K562 (cell line): Measurements from ENCODE around the gene BEND5. TPM values are rescaled to one million over a fixed set of nuclear protein-coding genes. Genes with fewer than 3 reads are reported as not detected.

Source experiments
- ARHGAP35 ChIP-seq: fragments of 450-650 bp; IDR thresholded peaks from 2 replicates; pipeline ENCODE4 v1.6.1; 2018; ENCODE audit not compliant: partially characterized antibody
- CBFB ChIP-seq: sonication (generic); formaldehyde crosslinking; IDR thresholded peaks from 2 replicates; pipeline ENCODE4 v1.4.0; 2020; ENCODE audit warnings: mild to moderate bottlenecking, missing genetic modification reagents
- EGR1 ChIP-seq: fragments of 450-650 bp; conservative IDR thresholded peaks from 2 replicates; pipeline ENCODE4 v1.6.1; 2017; ENCODE audit warnings: mild to moderate bottlenecking
- RBM15 ChIP-seq: fragments of 200-400 bp; formaldehyde crosslinking; IDR thresholded peaks from 2 replicates; pipeline ENCODE4 v1.6.1; 2018; ENCODE audit warnings: mild to moderate bottlenecking, low read length, moderate library complexity; ENCODE audit not compliant: insufficient read depth
- RBM22 ChIP-seq: fragments of 200-400 bp; formaldehyde crosslinking; IDR thresholded peaks from 2 replicates; pipeline ENCODE4 v1.6.1; 2018; ENCODE audit warnings: low read length, low read depth; ENCODE audit not compliant: poor library complexity, severe bottlenecking
- SMAD4 ChIP-seq: fragments of 250-450 bp; sonication (Bioruptor Pico); conservative IDR thresholded peaks from 2 replicates; pipeline ENCODE4 v1.8.0; 2021; ENCODE audit warnings: inconsistent platforms, mild to moderate bottlenecking, moderate library complexity
- polyA plus RNA-seq, 8 experiments: library from polyadenylated mRNA; depleted of rRNA in 4 of 8; stranded (reverse) in 5 of 8; unstranded in 3 of 8; fragments of >200 nt; fragmentation: Nextera tagmentation in 2 of 8; fragmentation: Illumina TruSeq in 1 of 8; extraction: Ambion mirVana in 2 of 8; extraction: Trizol in 1 of 8; gene quantifications; 2 replicates each; pipeline versions ENCODE4 v1.2.1 to v1.2.3, GENCODE V29; 2011 to 2014; ENCODE audit warnings: inconsistent platforms in 1 of 8, missing spikeins in 1 of 8
- total RNA-seq, 7 experiments: library from RNA; depleted of rRNA in 6 of 7; stranded (reverse); fragments of >200 nt in 6 of 7; fragmentation: Illumina TruSeq in 2 of 7; extraction: Trizol in 2 of 7; gene quantifications; 2 replicates each; pipeline versions ENCODE4 v1.2.1 to v1.2.3, GENCODE V29; 2011 to 2021; ENCODE audit warnings: low replicate concordance in 1 of 7
- TF ChIP-seq, protein P1 (sequence below): fragments of 200-800 bp; sonication (Bioruptor generic); IDR thresholded peaks from 2 replicates; pipeline ENCODE4 v1.6.1; 2017; ENCODE audit warnings: missing genetic modification characterization, missing compliant biosample characterization
- TF ChIP-seq, protein P2 (sequence below): IDR thresholded peaks from 2 replicates; pipeline ENCODE4 v1.6.1; 2012; ENCODE audit warnings: low read depth, low read length, improper control_type of control experiment, borderline replicate concordance

BEND5 gene
- total and polyA plus RNA-seq, 9 of the 15 experiments (the other 6 are each of a cell fraction or from before 2014, with no cell fraction given), result not detected

DNA sequence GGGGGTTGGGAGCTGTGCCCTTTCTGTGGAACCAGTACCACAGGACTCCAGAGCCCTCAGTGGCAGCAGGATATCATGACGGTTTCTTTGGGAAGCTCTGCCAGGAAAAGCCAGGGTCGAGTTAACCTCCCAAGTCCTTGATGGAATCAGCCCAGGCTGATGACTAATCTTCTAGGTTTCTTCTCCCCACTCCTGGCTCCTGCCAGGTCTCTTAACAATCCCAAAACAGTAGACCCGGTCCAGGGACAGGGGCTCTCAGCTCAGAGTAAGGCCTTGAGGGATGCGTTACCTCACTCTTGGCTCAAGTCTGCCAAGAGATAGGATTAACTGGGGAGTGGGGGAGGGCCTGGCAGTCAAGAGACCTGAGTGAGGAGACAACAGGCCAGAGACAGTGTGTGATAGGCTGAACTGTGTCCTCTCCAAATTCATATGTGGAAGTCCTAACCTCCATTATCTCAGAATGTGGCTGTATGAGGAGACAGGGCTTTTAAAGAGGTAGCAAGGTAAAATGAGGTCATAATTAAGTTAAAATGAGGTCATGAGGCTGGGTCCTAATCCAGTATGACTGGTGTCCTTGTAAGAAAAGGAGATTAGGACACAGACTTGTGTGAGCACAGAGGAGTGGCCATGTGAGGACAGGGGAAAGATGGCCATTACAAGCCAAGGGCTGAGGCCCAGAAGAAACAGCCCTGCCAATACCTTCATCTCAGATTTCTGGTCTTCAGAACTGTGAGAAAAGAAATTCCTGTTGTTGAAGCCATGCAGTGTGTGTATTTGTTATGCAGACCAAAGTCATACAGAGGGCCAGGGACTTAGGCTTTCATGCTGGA, 95.0 kb downstream of the BEND5 start (continued):
- no peak for TF ChIP-seq ARHGAP35
- TF ChIP-seq CBFB, result no peak
- no peak for TF ChIP-seq SMAD4 (CRISPR knock-in tag)
- TF ChIP-seq RBM15, result no peak
- TF ChIP-seq, protein P1, sequence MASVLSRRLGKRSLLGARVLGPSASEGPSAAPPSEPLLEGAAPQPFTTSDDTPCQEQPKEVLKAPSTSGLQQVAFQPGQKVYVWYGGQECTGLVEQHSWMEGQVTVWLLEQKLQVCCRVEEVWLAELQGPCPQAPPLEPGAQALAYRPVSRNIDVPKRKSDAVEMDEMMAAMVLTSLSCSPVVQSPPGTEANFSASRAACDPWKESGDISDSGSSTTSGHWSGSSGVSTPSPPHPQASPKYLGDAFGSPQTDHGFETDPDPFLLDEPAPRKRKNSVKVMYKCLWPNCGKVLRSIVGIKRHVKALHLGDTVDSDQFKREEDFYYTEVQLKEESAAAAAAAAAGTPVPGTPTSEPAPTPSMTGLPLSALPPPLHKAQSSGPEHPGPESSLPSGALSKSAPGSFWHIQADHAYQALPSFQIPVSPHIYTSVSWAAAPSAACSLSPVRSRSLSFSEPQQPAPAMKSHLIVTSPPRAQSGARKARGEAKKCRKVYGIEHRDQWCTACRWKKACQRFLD (CRISPR knock-in tag), result no peak
- TF ChIP-seq, protein P2, sequence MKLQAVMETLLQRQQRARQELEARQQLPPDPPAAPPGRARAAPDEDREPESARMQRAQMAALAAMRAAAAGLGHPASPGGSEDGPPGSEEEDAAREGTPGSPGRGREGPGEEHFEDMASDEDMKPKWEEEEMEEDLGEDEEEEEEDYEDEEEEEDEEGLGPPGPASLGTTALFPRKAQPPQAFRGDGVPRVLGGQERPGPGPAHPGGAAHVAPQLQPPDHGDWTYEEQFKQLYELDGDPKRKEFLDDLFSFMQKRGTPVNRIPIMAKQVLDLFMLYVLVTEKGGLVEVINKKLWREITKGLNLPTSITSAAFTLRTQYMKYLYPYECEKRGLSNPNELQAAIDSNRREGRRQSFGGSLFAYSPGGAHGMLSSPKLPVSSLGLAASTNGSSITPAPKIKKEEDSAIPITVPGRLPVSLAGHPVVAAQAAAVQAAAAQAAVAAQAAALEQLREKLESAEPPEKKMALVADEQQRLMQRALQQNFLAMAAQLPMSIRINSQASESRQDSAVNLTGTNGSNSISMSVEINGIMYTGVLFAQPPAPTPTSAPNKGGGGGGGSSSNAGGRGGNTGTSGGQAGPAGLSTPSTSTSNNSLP, result no peak
- TF ChIP-seq EGR1, result no peak
- no peak for TF ChIP-seq RBM22
- TF ChIP-seq, all 486 proteins: peak for 0
